K562 (cell line): ENCODE measurements around the gene CCDC192. TPM values are rescaled to one million over a fixed set of nuclear protein-coding genes. Genes with fewer than 3 reads are reported as not detected.

Source experiments
- ATAC-seq: fragments of 200-7000 bp; cut with Tn5 transposase; 3 replicates; pipeline ENCODE4 v1.9.1; 2020; ENCODE audit warnings: moderate library complexity
- BruUV-seq: library from RNA; stranded (reverse); fragments of 400-500 nt; replicated peaks from 2 replicates; lab custom pipeline; 2021; lab: Mats Ljungman, UMichigan
- CTCF ChIA-PET: fragments of 300-600 bp; formaldehyde crosslinking; extraction: SDS; loops from one replicate; lab custom pipeline; 2021; ENCODE audit warnings: low intra/inter-chr PET ratio; lab: Yijun Ruan, JAX
- POLR2A ChIA-PET: fragments of 300-600, 350-650 bp; sonication (Branson Sonifier 250); formaldehyde crosslinking; extraction: SDS; loops from one replicate; lab custom pipeline; 2021; ENCODE audit warnings: antibody characterized with exemption, inconsistent platforms; lab: Yijun Ruan, JAX
- DNase-seq, 4 experiments: peaks; one replicate each; pipeline versions ENCODE4 v3.0.0 to v3.0.0-alpha.2; 2011 to 2018; ENCODE audit warnings: low spot score in 3 of 4, mixed read lengths in 3 of 4; ENCODE audit errors: extremely low read depth in 1 of 4
- FAIRE-seq: peaks from 2 replicates; lab custom pipeline; 2011; peaks lifted over from hg19 to GRCh38; lab: Jason Lieb, UNC
- H2AFZ ChIP-seq: 2 replicates; pipeline ENCODE4 v1.6.0; 2011; ENCODE audit warnings: low read depth, low read length, control low read depth, inconsistent platforms
- H3K27ac ChIP-seq: fragments of 200-600 bp; 3 replicates; pipeline ENCODE4 v1.8.0; 2011; ENCODE audit warnings: low read depth, mild to moderate bottlenecking, control low read depth, inconsistent platforms, low read length, moderate library complexity, mixed read lengths; ENCODE audit errors: extremely low read depth
- H3K27me3 ChIP-seq, 2 experiments: fragments of 300-600 bp in 1 of 2; 2 replicates in 1 of 2; 3 replicates in 1 of 2; pipeline versions ENCODE4 v1.6.0 to v1.8.0; 2011; ENCODE audit warnings: inconsistent platforms in 2 of 2, low read length in 2 of 2, mild to moderate bottlenecking in 1 of 2, mixed read lengths in 1 of 2, moderate library complexity in 1 of 2; ENCODE audit not compliant: control insufficient read depth in 2 of 2, insufficient read depth in 2 of 2
- H3K36me3 ChIP-seq: fragments of 300-600 bp; 3 replicates; pipeline ENCODE4 v1.8.0; 2011; ENCODE audit warnings: mild to moderate bottlenecking, low read length, inconsistent platforms; ENCODE audit not compliant: control insufficient read depth, insufficient read depth
- H3K4me1 ChIP-seq, 2 experiments: fragments of 200-600 bp in 1 of 2; replicated peaks in 1 of 2; 2 replicates in 1 of 2; 3 replicates in 1 of 2; pipeline versions ENCODE4 v1.5.1 to v1.8.0; 2011; ENCODE audit warnings: inconsistent platforms in 2 of 2, low read length in 2 of 2, mild to moderate bottlenecking in 1 of 2, mixed read lengths in 1 of 2, moderate library complexity in 1 of 2; ENCODE audit not compliant: control insufficient read depth in 2 of 2, insufficient read depth in 2 of 2
- H3K4me2 ChIP-seq: 2 replicates; pipeline ENCODE4 v1.6.1; 2011; ENCODE audit warnings: low read length, control low read depth, inconsistent platforms, mixed read lengths; ENCODE audit not compliant: insufficient read depth
- H3K4me3 ChIP-seq: fragments of 200-600 bp; sonication (generic), shearing (Covaris generic); 2 replicates; pipeline ENCODE4 v1.5.1; 2016; ENCODE audit warnings: control low read depth, inconsistent platforms
- H3K79me2 ChIP-seq: fragments of 200-600 bp; 3 replicates; pipeline ENCODE4 v1.8.0; 2011; ENCODE audit warnings: low read length, inconsistent platforms; ENCODE audit not compliant: control insufficient read depth, insufficient read depth
- H3K9ac ChIP-seq, 2 experiments: 2 replicates each; pipeline versions ENCODE4 v1.6.0 to v1.6.1; 2011; ENCODE audit warnings: low read depth in 2 of 2, low read length in 2 of 2, control low read depth in 1 of 2, inconsistent platforms in 1 of 2, mild to moderate bottlenecking in 1 of 2, mixed read lengths in 1 of 2; ENCODE audit not compliant: insufficient read depth in 1 of 2
- H3K9me1 ChIP-seq: one replicate; pipeline ENCODE4 v1.6.0; 2011; ENCODE audit warnings: inconsistent platforms, mild to moderate bottlenecking, low read length, moderate library complexity; ENCODE audit not compliant: control insufficient read depth, insufficient read depth
- H3K9me3 ChIP-seq: replicated peaks from 2 replicates; pipeline ENCODE4 v1.5.1; 2011; ENCODE audit warnings: low read depth, low read length, inconsistent platforms; ENCODE audit not compliant: control insufficient read depth, insufficient read depth
- H4K20me1 ChIP-seq: replicated peaks from 2 replicates; pipeline ENCODE4 v1.6.1; 2011; ENCODE audit warnings: low read length, inconsistent platforms, mixed read lengths; ENCODE audit not compliant: control insufficient read depth, insufficient read depth
- CC2D1A ChIP-seq: fragments of 450-650 bp; IDR thresholded peaks from 2 replicates; pipeline ENCODE4 v1.6.1; 2017; ENCODE audit warnings: mild to moderate bottlenecking
- CTCF ChIP-seq, 3 experiments: IDR thresholded peaks in 2 of 3; conservative IDR thresholded peaks in 1 of 3; 2 replicates each; pipeline ENCODE4 v1.5.1; 2011 to 2012; ENCODE audit warnings: low read length in 3 of 3, mild to moderate bottlenecking in 3 of 3, control low read depth in 2 of 3, improper control_type of control experiment in 1 of 3, inconsistent platforms in 1 of 3, low read depth in 1 of 3, mixed read lengths in 1 of 3, moderate library complexity in 1 of 3; ENCODE audit not compliant: insufficient read depth in 2 of 3
- HDAC8 ChIP-seq: fragments of 450-650 bp; IDR thresholded peaks from 2 replicates; pipeline ENCODE4 v1.6.1; 2016; ENCODE audit warnings: mild to moderate bottlenecking, missing genetic modification characterization, moderate library complexity, missing compliant biosample characterization
- IRF2 ChIP-seq: sonication (generic); formaldehyde crosslinking; IDR thresholded peaks from 2 replicates; pipeline ENCODE4 v1.8.1; 2022; ENCODE audit warnings: mild to moderate bottlenecking, missing genetic modification reagents
- NONO ChIP-seq, 2 experiments: fragments of 200-400 bp in 1 of 2; fragments of 450-650 bp in 1 of 2; formaldehyde crosslinking in 1 of 2; IDR thresholded peaks; 2 replicates each; pipeline ENCODE4 v1.6.1; 2017; ENCODE audit warnings: low read depth in 2 of 2, mild to moderate bottlenecking in 2 of 2, moderate library complexity in 2 of 2, low read length in 1 of 2
- RBFOX2 ChIP-seq: fragments of 200-400 bp; formaldehyde crosslinking; IDR thresholded peaks from 2 replicates; pipeline ENCODE4 v1.6.1; 2017; ENCODE audit warnings: low read depth, mild to moderate bottlenecking, low read length, moderate library complexity
- RERE ChIP-seq: sonication (generic); formaldehyde crosslinking; IDR thresholded peaks from 2 replicates; pipeline ENCODE4 v1.8.0; 2023; ENCODE audit warnings: missing genetic modification reagents, mild to moderate bottlenecking, borderline replicate concordance
- STAT6 ChIP-seq: sonication (generic); formaldehyde crosslinking; IDR thresholded peaks from 2 replicates; pipeline ENCODE4 v1.8.1; 2023; ENCODE audit warnings: mild to moderate bottlenecking, missing genetic modification reagents
- ZNF764 ChIP-seq: fragments of 250-450 bp; sonication (Bioruptor Pico); IDR thresholded peaks from 2 replicates; pipeline ENCODE4 v1.4.0; 2020; ENCODE audit warnings: low read depth, mild to moderate bottlenecking, moderate library complexity
- WGBS: fragments of 100-300 bp; shearing (Covaris generic); methylation state at CpG from one replicate; pipeline ENCODE4 v1.1.6; 2016; ENCODE audit warnings: low coverage, mixed read lengths; ENCODE audit not compliant: insufficient coverage; ENCODE audit errors: missing lambda C conversion rate; 5-methylcytosine and 5-hydroxymethylcytosine counted together
- in situ Hi-C: fragments of 300-500 bp; cut with MboI; formaldehyde crosslinking; loops from 4 replicates; pipeline ENCODE4 v1.15.0; 2018; ENCODE audit warnings: inconsistent platforms, mixed read lengths
- intact Hi-C: fragments of 100-400 bp; cut with micrococcal nuclease; formaldehyde crosslinking; loops from 2 replicates; pipeline ENCODE4 v1.14.2; 2022
- polyA plus RNA-seq, 8 experiments: library from polyadenylated mRNA; depleted of rRNA in 4 of 8; stranded (reverse) in 5 of 8; unstranded in 3 of 8; fragments of >200 nt; fragmentation: Nextera tagmentation in 2 of 8; fragmentation: Illumina TruSeq in 1 of 8; extraction: Ambion mirVana in 2 of 8; extraction: Trizol in 1 of 8; gene quantifications; 2 replicates each; pipeline versions ENCODE4 v1.2.1 to v1.2.3, GENCODE V29; 2011 to 2014; ENCODE audit warnings: inconsistent platforms in 1 of 8, missing spikeins in 1 of 8
- total RNA-seq, 7 experiments: library from RNA; depleted of rRNA in 6 of 7; stranded (reverse); fragments of >200 nt in 6 of 7; fragmentation: Illumina TruSeq in 2 of 7; extraction: Trizol in 2 of 7; gene quantifications; 2 replicates each; pipeline versions ENCODE4 v1.2.1 to v1.2.3, GENCODE V29; 2011 to 2021; ENCODE audit warnings: low replicate concordance in 1 of 7

CCDC192 gene
- total and polyA plus RNA-seq, 9 of the 15 experiments (the other 6 are each of a cell fraction or from before 2014, with no cell fraction given) = 0.21 to 0.66 (median 0.38) TPM; not detected in 2

- TF ChIP-seq ZNF764 (CRISPR knock-in tag) = no peak
- no peak for TF ChIP-seq NONO (IDR thresholded peaks at IDR 0.05; ENCODE audit: low read depth in 2 of 2, low read length in 1 of 2)
Measured at GRCh38 chr5:127963931-127964330, 260.7 kb downstream of the CCDC192 start (continued).

GRCh38 chr5:127967323-127967982 is 264.3 kb downstream of the CCDC192 start:
- H3K4me3 ChIP-seq = no peak overlapping the region
- 44% methylated on average over 3 of the region's 3 CpGs for WGBS
- H4K20me1 ChIP-seq = no peaks in the 10 kb centered on the region
- intact Hi-C loops (no loop called here), in situ Hi-C loops (no loop called here)
- no peak overlapping the region for H3K9ac ChIP-seq
- H3K27ac ChIP-seq = no peak overlapping the region
- no peaks in the 10 kb centered on the region for H3K9me3 ChIP-seq
- no peak overlapping the region for H3K4me2 ChIP-seq
- ATAC-seq (no peak), DNase-seq (no peak), FAIRE-seq (no peak)
- no peaks in the 10 kb centered on the region for H3K9me1 ChIP-seq
- no peaks in the 10 kb centered on the region for H3K79me2 ChIP-seq
- ChIA-PET CTCF (no interaction called here), POLR2A (no interaction called here)
- H3K27me3 ChIP-seq = no peaks in the 10 kb centered on the region
- no peaks in the 10 kb centered on the region for H3K36me3 ChIP-seq
- BruUV-seq = no TSS peak
- no peaks in the 10 kb centered on the region; a peak in 2 of 5 replicates for H3K4me1 ChIP-seq
- no peak overlapping the region for H2AFZ ChIP-seq
- TF ChIP-seq CTCF (IDR thresholded peaks at IDR 0.05 in 2 of 3, conservative IDR thresholded peaks at IDR 0.05 in 1 of 3; ENCODE audit: insufficient read depth in 2 of 3, low read depth in 1 of 3, low read length in 3 of 3) (no peak), STAT6 (CRISPR knock-in tag) (no peak), RERE (CRISPR knock-in tag) (no peak), CC2D1A (no peak), HDAC8 (tag) (no peak), IRF2 (CRISPR knock-in tag) (no peak), RBFOX2 (no peak)
